Hepatocyte (in vitro differentiated cells): ENCODE data around the gene SLX9.

Source experiments
- EZH2 ChIP-seq: fragments of 200-600 bp; sonication (generic); IDR thresholded peaks from 2 replicates; pipeline ENCODE4 v1.6.1; 2016; ENCODE audit warnings: antibody characterized with exemption, mild to moderate bottlenecking, borderline replicate concordance
- EZH2phosphoT487 ChIP-seq: fragments of 200-600 bp; sonication (generic); IDR thresholded peaks from one replicate; pipeline ENCODE4 v1.6.1; 2018; ENCODE audit warnings: antibody characterized with exemption, mild to moderate bottlenecking, low read depth, moderate library complexity; ENCODE audit not compliant: unreplicated experiment, severe bottlenecking
- TF ChIP-seq, protein P1 (sequence below): fragments of 200-600 bp; sonication (generic); IDR thresholded peaks from 2 replicates; pipeline ENCODE4 v1.5.1; 2016; ENCODE audit warnings: antibody characterized with exemption, mild to moderate bottlenecking; ENCODE audit not compliant: poor library complexity

DNA sequence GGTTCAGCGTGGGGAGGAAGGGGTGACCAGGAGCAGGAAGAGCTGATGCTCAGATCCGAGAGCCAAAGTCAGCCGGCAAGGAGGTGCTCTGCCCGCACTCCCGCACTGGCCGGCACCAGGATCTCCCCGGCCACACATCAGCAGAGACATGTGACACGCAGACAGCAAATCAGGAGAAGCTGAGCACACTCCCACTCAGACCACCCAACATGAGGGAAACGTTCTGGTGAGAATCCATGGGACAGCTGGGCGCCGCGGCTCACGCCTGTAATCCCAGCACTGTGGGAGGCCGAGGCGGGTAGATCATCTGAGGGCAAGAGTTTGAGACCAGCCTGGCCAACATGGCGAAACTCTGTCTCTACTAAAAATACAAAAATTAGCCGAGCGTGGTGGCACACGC, 47.7 kb upstream of the SLX9 start:
- TF ChIP-seq, protein P1, sequence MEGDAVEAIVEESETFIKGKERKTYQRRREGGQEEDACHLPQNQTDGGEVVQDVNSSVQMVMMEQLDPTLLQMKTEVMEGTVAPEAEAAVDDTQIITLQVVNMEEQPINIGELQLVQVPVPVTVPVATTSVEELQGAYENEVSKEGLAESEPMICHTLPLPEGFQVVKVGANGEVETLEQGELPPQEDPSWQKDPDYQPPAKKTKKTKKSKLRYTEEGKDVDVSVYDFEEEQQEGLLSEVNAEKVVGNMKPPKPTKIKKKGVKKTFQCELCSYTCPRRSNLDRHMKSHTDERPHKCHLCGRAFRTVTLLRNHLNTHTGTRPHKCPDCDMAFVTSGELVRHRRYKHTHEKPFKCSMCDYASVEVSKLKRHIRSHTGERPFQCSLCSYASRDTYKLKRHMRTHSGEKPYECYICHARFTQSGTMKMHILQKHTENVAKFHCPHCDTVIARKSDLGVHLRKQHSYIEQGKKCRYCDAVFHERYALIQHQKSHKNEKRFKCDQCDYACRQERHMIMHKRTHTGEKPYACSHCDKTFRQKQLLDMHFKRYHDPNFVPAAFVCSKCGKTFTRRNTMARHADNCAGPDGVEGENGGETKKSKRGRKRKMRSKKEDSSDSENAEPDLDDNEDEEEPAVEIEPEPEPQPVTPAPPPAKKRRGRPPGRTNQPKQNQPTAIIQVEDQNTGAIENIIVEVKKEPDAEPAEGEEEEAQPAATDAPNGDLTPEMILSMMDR: no peak
- TF ChIP-seq EZH2phosphoT487 (no peak), EZH2 (no peak)
